ENCODE results near the gene FGA. TPM values are rescaled to one million over a fixed set of nuclear protein-coding genes. Genes with fewer than 3 reads are reported as not detected.

The FGA gene
- not detected for total RNA-seq

GRCh38 chr4:154590329-154591006 lies at the start of gene FGA:
FGA (minus strand) TSS chr4:154590742; CDS start chr4:154590687, 55 bp downstream.
- ChIA-PET CTCF (no interaction called here), POLR2A (no interaction called here)
- Mint-ChIP-seq H3K4me1 (no peaks in the 10 kb centered on the region), H3K9me3 (no peaks in the 10 kb centered on the region), H3K4me3 (no peak within 1 kb of the TSS), H3K36me3 (ENCODE audit: low read depth) (no peaks in the 10 kb centered on the region), H3K27ac (no peak within 1 kb of the TSS), H3K27me3 (peaks cover 11% of the 10 kb centered on the region)
- no peak for DNase-seq

- no peak for DNase-seq
- Mint-ChIP-seq H3K4me3 (no peak overlapping the region), H3K9me3 (no peaks in the 10 kb centered on the region), H3K36me3 (ENCODE audit: low read depth) (no peaks in the 10 kb centered on the region), H3K27ac (no peak overlapping the region), H3K27me3 (peaks cover 27% of the 10 kb centered on the region), H3K4me1 (no peaks in the 10 kb centered on the region)
- POLR2A ChIA-PET: no interaction called here
- CTCF ChIA-PET: no interaction called here
Observed at GRCh38 chr4:154634058-154634457, 43.5 kb upstream of the FGA start.

- peaks cover 22% of the 10 kb centered on the region for H3K27me3 Mint-ChIP-seq
- DNase-seq: no peak
- H3K4me3 Mint-ChIP-seq: no peak overlapping the region
- no peaks in the 10 kb centered on the region for H3K4me1 Mint-ChIP-seq
- H3K36me3 Mint-ChIP-seq (ENCODE audit: low read depth): no peaks in the 10 kb centered on the region
- ChIA-PET POLR2A (no interaction called here), CTCF (no interaction called here)
- no peaks in the 10 kb centered on the region for H3K9me3 Mint-ChIP-seq
- no peak overlapping the region for H3K27ac Mint-ChIP-seq
Observed at GRCh38 chr4:154631828-154632227, 41.3 kb upstream of the FGA start.

- Mint-ChIP-seq H3K27ac (no peak overlapping the region), H3K4me1 (no peaks in the 10 kb centered on the region), H3K27me3 (peaks cover 30% of the 10 kb centered on the region), H3K9me3 (no peaks in the 10 kb centered on the region), H3K4me3 (no peak overlapping the region), H3K36me3 (ENCODE audit: low read depth) (no peaks in the 10 kb centered on the region)
- DNase-seq: no peak
- CTCF ChIA-PET: interaction anchor here (1.6 kb wide), 2 partner anchors 16 to 78 kb away, joined by 3 read pairs; no protein-coding TSS in a partner anchor
- POLR2A ChIA-PET: no interaction called here
Observed at GRCh38 chr4:154630324-154630723, 39.8 kb upstream of the FGA start.

GRCh38 chr4:154626793-154627484 lies 36.4 kb upstream of the FGA start:
- Mint-ChIP-seq H3K36me3 (ENCODE audit: low read depth) (no peaks in the 10 kb centered on the region), H3K9me3 (no peaks in the 10 kb centered on the region), H3K4me3 (no peak overlapping the region), H3K4me1 (no peaks in the 10 kb centered on the region), H3K27ac (no peak overlapping the region), H3K27me3 (peaks cover 27% of the 10 kb centered on the region)
- CTCF ChIA-PET: interaction anchor here (1.1 to 4.1 kb wide), 2 partner anchors 65 to 76 kb away, joined by 3 to 55 read pairs; partner anchors contain the start of gene PLRG1
- POLR2A ChIA-PET: no interaction called here
- peak; percentile 47 for DNase-seq

- POLR2A ChIA-PET: no interaction called here
- H3K36me3 Mint-ChIP-seq (ENCODE audit: low read depth): no peaks in the 10 kb centered on the region
- peaks cover 27% of the 10 kb centered on the region for H3K27me3 Mint-ChIP-seq
- no peaks in the 10 kb centered on the region for H3K4me1 Mint-ChIP-seq
- CTCF ChIA-PET: interaction anchor here (1.1 to 4.1 kb wide), 3 partner anchors 64 to 75 kb away, joined by 3 to 55 read pairs (median 18); partner anchors contain the start of gene PLRG1
- no peak for DNase-seq
- no peaks in the 10 kb centered on the region for H3K9me3 Mint-ChIP-seq
- H3K27ac Mint-ChIP-seq: no peak overlapping the region
- H3K4me3 Mint-ChIP-seq: no peak overlapping the region
Observed at GRCh38 chr4:154625971-154626370, 35.4 kb upstream of the FGA start.

- DNase-seq: no peak
- POLR2A ChIA-PET: interaction anchor here (1.3 to 1.5 kb wide), 3 partner anchors 11 to 74 kb away, joined by 3 to 8 read pairs (median 4); partner anchors contain the start of gene PLRG1
- CTCF ChIA-PET: interaction anchor here (0.7 to 4.1 kb wide), 5 partner anchors 11 to 73 kb away, joined by 3 to 55 read pairs (median 4); partner anchors contain the start of gene PLRG1
- Mint-ChIP-seq H3K9me3 (no peaks in the 10 kb centered on the region), H3K27me3 (peaks cover 17% of the 10 kb centered on the region), H3K27ac (no peak overlapping the region), H3K4me3 (no peak overlapping the region), H3K4me1 (no peaks in the 10 kb centered on the region), H3K36me3 (ENCODE audit: low read depth) (no peaks in the 10 kb centered on the region)
Observed at GRCh38 chr4:154623995-154624394, 33.5 kb upstream of the FGA start.

GRCh38 chr4:154623436-154623835 lies 32.9 kb upstream of the FGA start:
- CTCF ChIA-PET: interaction anchor here (0.7 to 4.1 kb wide), 5 partner anchors 10 to 358 kb away, joined by 3 to 55 read pairs (median 4); partner anchors contain the start of gene PLRG1

GRCh38 chr4:154622598-154622997 lies 32.1 kb upstream of the FGA start:
- H3K27ac Mint-ChIP-seq: no peak overlapping the region
- no peaks in the 10 kb centered on the region for H3K9me3 Mint-ChIP-seq
- DNase-seq: no peak
- H3K4me1 Mint-ChIP-seq: no peaks in the 10 kb centered on the region
- H3K36me3 Mint-ChIP-seq (ENCODE audit: low read depth): no peaks in the 10 kb centered on the region
- H3K4me3 Mint-ChIP-seq: no peak overlapping the region
- POLR2A ChIA-PET: interaction anchor here (1.5 kb wide), 1 partner anchor 73 kb away, joined by 8 read pairs; the partner anchor contains the start of gene PLRG1
- H3K27me3 Mint-ChIP-seq: peaks cover 17% of the 10 kb centered on the region
- CTCF ChIA-PET: interaction anchor here (0.7 to 7.8 kb wide), 8 partner anchors 17 to 1247 kb away, joined by 3 to 107 read pairs (median 7); partner anchors contain the start of gene PLRG1

More at GRCh38 chr4:154623436-154623835, 32.9 kb upstream of the FGA start:
- H3K27ac Mint-ChIP-seq: no peak overlapping the region
- POLR2A ChIA-PET: interaction anchor here (1.3 to 1.5 kb wide), 2 partner anchors 65 to 74 kb away, joined by 4 to 8 read pairs; partner anchors contain the start of gene PLRG1
- no peaks in the 10 kb centered on the region for H3K36me3 Mint-ChIP-seq (ENCODE audit: low read depth)
- H3K4me1 Mint-ChIP-seq: no peaks in the 10 kb centered on the region
- H3K9me3 Mint-ChIP-seq: no peaks in the 10 kb centered on the region
- DNase-seq: no peak
- no peak overlapping the region for H3K4me3 Mint-ChIP-seq
- H3K27me3 Mint-ChIP-seq: peaks cover 17% of the 10 kb centered on the region

- no peaks in the 10 kb centered on the region for H3K9me3 Mint-ChIP-seq
- H3K4me3 Mint-ChIP-seq: no peak overlapping the region
- ChIA-PET CTCF (interaction anchor here (0.6 to 7.8 kb wide), 5 partner anchors 58 to 316 kb away, joined by 3 to 107 read pairs (median 22); partner anchors contain the start of genes FGB and PLRG1), POLR2A (no interaction called here)
- peaks cover 12% of the 10 kb centered on the region for H3K4me1 Mint-ChIP-seq
- no peak for DNase-seq
- no peak overlapping the region for H3K27ac Mint-ChIP-seq
- H3K27me3 Mint-ChIP-seq: peaks cover 8% of the 10 kb centered on the region
- no peaks in the 10 kb centered on the region for H3K36me3 Mint-ChIP-seq (ENCODE audit: low read depth)
Observed at GRCh38 chr4:154620111-154620510, 29.6 kb upstream of the FGA start.

GRCh38 chr4:154618708-154619315 lies 28.3 kb upstream of the FGA start:
- no peaks in the 10 kb centered on the region for H3K9me3 Mint-ChIP-seq
- H3K4me1 Mint-ChIP-seq: peaks cover 12% of the 10 kb centered on the region
- H3K27me3 Mint-ChIP-seq: peaks cover 8% of the 10 kb centered on the region
- peak; percentile 58 for DNase-seq
- H3K27ac Mint-ChIP-seq: no peak overlapping the region
- ChIA-PET POLR2A (interaction anchor here (1.0 kb wide), 1 partner anchor 68 kb away, joined by 5 read pairs; the partner anchor contains the start of gene PLRG1), CTCF (interaction anchor here (1.1 to 7.8 kb wide), 10 partner anchors 9 to 69 kb away, joined by 3 to 107 read pairs (median 6); partner anchors contain the start of genes FGB and PLRG1)
- no peak overlapping the region for H3K4me3 Mint-ChIP-seq
- no peaks in the 10 kb centered on the region for H3K36me3 Mint-ChIP-seq (ENCODE audit: low read depth)

- Mint-ChIP-seq H3K9me3 (no peaks in the 10 kb centered on the region), H3K36me3 (ENCODE audit: low read depth) (no peaks in the 10 kb centered on the region), H3K4me3 (no peak overlapping the region), H3K27ac (no peak overlapping the region), H3K4me1 (peaks cover 12% of the 10 kb centered on the region), H3K27me3 (peaks cover 7% of the 10 kb centered on the region)
- POLR2A ChIA-PET: no interaction called here
- no peak for DNase-seq
- CTCF ChIA-PET: interaction anchor here (1.6 to 7.8 kb wide), 6 partner anchors 8 to 67 kb away, joined by 6 to 107 read pairs (median 15); partner anchors contain the start of genes FGB and PLRG1
Observed at GRCh38 chr4:154617820-154618317, 27.3 kb upstream of the FGA start.
